EH (cell line): ENCODE measurements around the gene ARFIP1.
A peak's percentile ranks its signal among the peaks of the same experiment; 100 is the strongest.
"Not testable (repeated sequence)": the region's sequence is repeated elsewhere in the genome, so short reads cannot be mapped to it uniquely, and the experiment has no call there.

ENCODE experiments used
- DNase-seq: peaks from one replicate; pipeline ENCODE4 v3.0.0-alpha.2; 2015; ENCODE audit warnings: low read depth

The ARFIP1 gene, protein sequence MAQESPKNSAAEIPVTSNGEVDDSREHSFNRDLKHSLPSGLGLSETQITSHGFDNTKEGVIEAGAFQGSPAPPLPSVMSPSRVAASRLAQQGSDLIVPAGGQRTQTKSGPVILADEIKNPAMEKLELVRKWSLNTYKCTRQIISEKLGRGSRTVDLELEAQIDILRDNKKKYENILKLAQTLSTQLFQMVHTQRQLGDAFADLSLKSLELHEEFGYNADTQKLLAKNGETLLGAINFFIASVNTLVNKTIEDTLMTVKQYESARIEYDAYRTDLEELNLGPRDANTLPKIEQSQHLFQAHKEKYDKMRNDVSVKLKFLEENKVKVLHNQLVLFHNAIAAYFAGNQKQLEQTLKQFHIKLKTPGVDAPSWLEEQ

DNA sequence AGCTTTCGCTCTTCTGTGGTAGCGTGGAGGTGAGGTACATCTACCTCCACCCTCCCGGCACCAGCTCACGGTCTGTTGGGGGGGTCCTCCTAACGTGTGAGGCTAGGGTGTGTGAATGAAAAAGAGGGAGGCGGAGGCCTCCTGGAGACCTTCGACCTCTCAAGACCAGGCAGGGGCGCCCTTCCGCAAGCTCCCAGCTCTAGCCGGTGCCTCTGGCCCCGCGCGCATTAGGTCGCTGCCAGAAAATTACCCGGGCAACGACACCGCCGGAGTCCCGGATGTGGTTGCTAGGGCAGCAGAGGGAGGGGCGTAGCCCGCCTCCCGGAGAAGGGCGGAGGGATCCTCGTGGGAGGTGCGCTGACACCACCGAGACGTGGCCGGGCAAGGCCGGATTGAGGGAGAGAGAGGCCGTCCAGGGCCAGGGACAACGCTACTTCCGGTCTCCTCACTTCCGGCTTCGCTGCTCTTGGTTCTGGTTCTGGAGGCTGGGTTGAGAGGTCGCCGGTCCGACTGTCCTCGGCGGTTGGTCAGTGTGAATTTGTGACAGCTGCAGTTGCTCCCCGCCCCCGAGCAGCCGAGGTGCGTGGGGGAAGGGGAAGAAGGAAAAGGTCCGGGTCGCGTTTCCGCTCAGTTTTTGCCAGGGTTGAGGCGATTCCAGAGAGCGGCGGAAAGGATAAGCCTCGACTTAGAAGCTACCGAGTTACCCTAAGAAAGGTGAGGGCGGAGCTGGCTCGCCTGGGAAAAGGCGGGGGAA is at the start of gene ARFIP1, which contains the start of gene TIGD4:
Gene ARFIP1, plus strand, starts transcription at position 442 of the 754 bp plus-strand sequence. CDS start 49,680 bp downstream, outside the sequence.
Gene TIGD4, minus strand, starts transcription at position 218 of the 754 bp plus-strand sequence. CDS start 8,726 bp downstream, outside the sequence.
- DNase-seq, result peak; percentile 98

DNA sequence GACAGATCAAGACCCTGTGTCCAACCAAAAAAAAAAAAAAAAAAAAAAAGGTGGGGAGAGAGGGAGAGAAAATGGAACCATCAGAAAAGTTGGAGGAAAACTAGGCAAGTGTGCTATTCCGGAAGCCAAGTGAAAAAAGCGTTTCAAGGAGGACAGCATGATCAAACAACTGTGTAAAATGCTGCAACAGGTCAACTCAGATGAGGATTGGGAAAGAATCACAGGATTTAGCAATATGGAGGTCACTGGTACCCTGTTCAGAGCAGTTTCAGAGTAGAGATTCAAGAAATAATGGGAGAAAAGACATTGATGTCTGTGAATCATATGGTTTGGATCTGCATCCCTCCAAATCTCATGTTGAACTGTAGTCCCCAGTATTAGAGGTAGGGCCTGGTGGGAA is 47.8 kb upstream of the ARFIP1 start:
- DNase-seq, result no peak

DNA sequence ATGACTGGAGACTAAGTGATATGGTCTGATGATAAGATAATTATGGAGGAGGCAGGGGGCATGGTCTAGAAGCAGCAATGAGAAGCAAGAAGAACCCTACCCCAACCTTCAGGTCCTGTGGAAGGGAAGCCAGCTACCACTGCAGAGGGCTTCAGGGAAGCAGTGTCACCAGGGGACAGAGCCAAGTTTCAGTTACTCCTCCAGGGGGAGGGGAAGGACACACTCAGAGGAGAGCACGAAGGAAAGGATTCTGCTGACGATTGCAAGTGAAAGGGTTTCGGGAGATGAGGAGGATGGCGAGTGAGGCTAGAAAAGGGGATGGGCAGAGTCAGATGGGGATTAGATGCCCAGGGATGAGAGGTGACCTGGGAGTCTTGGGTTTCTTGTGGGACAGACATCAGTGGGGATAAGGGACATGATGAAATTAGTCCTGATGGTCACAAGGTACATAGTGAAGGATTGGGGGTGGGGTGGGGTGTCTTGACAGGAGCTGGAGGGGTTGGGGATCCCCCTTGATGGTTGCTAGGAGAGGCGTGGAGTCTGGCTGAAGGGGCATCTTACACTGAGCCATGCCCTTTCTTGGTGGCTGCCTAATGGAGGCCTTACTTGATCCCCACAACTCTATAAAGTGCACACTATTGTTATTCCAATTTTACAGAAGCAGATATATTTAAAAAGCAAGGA is 45.6 kb upstream of the ARFIP1 start:
- no peak for DNase-seq

DNA sequence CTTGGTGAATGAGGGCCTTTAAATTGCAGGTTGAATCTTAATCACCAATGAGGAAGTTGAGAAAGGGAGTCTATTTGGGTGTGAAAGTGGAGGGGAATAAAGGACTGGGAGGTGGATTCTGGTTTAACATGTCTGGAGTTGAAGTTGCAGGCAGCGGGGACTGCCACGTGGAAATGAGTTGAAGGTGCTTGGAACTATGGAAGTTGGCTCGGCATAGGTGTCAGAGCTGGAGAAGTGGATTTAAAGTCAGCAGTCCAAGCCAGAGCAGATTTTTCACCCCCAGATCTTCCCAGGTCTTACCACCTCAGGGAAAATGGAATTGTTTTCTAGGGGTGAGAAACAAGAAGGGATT is 45.1 kb upstream of the ARFIP1 start:
- DNase-seq, result no peak

DNA sequence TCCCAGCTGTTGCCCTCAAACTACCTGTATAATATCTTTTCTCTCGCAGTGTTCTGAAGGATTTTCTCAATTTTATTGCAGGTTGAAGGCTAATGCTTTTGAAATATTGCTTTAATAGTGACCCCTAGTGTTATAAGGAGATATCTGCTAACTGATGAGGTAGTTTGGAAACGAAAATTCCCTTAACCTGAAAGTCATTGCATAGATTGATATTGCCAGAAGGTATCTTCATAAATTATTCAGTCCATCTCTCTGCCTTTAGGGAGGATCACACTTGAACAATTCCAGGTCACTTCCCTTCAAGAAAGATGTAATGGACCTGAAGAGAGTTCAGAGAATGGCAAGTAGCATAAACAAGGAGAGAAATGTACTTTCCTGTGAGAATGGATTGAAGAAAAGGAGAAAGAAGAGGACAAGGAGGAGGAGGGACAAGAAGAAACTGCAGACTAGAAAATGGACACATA is 44.3 kb upstream of the ARFIP1 start:
- peak; percentile 26 for DNase-seq

DNA sequence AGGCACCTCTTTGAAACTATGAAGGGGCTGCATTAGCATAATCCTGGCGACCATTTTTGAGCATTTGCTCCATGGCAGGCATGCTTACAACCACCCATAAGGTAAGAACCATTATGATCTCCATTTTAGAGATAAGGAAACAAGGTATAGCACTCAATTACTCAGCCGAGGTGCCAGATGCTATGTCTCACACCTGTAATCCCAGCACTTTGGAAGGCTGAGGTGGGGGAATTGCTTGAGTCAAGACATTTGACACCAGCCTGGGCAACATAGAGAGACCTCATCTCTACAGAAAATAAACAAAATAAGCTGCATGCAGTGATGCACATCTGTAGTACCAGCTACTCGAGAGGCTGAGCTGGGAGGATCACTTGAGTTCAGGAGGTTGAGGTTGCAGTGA is 43.8 kb upstream of the ARFIP1 start:
- no peak for DNase-seq

DNA sequence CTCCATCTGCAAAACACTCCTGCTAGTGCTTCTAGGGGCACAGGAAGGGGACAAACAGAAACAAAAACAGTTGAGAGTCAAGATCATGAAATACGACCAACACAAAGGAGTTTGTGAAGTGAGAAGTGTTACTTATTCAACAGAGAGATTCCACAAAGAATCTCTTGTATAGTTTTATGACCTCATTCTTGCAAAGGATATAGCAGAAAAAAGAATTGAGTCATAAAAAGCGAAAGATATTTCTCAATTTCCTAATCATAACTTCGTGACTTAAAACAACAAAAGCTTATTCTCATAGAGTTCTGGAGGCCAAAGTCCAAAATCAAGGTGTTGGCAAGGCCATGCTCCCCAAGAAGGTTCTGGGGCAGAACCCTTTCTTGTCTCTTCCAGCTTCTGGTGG is 40.9 kb upstream of the ARFIP1 start:
- no peak for DNase-seq

DNA sequence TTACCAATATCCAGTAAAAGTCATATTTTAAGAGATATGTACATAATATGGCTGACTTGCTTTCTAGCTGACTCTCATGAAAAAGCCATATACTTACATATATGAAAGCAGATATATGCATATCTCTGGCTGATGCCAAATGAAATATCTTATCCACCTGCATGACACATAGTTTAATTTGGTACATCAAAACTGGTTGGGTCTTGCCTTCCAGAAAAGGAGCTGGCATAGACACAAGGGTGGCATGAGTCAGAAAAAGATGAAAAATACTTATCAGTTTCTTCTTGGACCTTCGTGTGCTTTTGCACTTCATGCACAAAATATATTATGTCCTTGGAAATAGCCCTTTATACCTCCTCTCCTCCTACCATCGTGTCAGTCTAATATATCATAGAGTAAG is 32.3 kb upstream of the ARFIP1 start:
- no peak for DNase-seq

DNA sequence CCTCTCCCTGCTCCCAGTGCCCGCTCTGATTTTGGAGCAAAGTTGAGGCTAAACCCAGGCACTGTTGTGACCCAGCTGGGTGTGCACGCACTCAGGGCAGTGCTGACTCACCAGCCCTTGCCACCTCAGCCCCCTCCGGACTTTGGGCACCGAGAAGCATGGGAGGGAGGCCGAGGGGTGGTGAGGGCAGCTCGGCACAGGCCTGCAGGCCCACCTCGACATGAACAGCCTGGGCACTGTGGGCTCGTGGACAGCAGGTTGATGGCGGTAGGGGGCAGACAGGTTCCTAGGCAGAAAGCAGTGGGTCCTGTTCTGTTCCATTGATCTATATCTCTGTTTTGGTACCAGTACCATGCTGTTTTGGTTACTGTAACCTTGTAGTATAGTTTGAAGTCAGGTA is 31.1 kb upstream of the ARFIP1 start:
- no peak for DNase-seq

DNA sequence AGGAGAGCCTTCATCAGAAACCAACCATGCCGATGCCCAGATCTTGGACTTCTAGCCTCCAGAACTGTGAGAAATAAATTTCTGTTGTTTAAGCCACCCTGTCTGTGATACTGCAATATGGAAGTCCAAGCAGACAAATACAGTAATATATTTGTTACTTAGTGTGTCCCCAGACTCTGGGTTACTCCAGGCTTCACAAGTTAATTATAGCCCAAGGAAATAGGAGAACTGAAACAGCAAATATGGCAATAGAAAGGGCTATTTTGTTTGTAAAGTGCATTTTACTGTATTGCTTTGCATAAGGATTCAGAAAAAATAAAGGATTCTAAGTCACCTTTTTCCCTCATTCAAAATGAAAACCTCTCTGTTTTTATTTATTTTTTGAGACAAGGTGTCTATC is 16.0 kb upstream of the ARFIP1 start:
- DNase-seq, result no peak

DNA sequence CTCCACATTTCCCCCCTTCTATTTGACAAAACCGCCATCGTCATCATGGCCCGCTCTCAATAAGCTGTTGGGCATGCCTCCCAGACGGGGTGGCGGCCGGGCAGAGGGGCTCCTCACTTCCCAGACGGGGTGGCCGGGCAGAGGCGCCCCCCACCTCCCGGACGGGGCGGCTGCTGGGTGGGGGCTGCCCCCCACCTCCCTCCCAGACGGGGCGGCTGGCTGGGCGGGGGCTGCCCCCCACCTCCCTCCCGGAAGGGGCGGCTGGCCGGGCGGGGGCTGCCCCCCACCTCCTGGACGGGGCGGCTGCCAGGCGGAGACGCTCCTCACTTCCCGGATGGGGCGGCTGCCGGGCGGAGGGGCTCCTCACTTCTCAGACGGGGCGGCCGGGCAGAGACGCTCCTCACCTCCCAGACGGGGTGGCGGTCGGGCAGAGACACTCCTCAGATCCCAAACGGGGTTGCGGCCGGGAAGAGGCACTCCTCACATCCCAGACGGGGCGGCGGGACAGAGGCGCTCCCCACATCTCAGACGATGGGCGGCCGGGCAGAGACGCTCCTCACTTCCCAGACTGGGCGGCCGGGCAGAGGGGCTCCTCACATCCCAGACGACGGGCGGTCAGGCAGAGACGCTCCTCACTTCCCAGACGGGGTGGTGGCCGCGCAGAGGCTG is 14.6 kb upstream of the ARFIP1 start:
- not testable (repeated sequence) for DNase-seq

DNA sequence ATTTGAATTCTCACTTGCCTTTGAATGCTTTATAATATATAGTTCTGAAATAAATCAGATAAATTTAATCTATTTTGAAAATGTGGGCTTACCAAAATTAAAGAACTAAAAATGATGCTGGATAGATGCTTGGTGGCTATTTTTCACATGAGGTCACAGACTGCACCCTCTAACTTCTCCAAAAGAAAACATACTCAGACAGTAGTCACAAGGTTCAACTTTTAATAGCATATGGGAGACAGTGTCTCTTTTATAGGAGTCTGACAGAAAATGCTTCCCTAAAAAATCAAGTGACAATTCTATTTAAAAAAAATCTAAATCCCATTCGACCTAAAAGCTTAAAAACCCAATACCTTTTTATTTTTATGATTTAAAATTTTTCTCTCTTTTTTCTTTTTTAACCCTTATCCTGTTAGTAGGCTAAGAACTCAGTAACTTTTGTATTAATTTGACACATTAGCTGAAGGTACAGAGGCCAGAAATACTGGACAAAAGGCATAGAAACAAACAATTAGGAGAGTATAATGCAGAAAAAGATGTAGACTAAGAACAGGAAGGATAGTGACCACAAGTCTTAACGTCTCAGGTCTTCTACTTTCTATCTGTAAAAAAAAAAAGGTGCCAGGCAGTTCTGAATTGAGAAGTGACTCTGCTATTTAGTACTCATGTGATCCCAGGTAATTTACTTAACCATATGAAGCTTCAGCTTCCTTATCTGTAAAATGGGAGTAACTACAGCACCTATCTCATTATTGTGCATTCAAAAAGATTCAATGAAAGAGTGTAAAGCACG is 7.8 kb upstream of the ARFIP1 start:
- no peak for DNase-seq

DNA sequence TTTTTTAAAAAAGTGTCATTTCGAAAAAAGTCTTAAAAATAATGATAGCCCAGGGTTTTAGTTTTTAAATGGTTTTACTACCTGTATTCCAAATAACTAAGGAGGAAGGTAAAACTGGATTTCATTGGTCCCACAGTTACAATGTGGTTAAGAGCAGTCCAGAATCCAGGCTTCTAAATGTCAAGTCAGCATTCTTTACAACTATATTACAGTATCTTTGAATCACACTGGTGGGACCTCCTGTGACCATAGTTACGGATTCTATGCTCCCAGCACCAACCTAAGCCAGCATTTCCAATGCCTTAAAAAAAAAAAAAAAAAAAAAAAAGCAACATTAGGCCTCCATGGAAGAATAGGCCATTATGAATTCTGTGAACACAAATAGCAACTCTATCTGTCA is 6.4 kb upstream of the ARFIP1 start:
- DNase-seq, result no peak

DNA sequence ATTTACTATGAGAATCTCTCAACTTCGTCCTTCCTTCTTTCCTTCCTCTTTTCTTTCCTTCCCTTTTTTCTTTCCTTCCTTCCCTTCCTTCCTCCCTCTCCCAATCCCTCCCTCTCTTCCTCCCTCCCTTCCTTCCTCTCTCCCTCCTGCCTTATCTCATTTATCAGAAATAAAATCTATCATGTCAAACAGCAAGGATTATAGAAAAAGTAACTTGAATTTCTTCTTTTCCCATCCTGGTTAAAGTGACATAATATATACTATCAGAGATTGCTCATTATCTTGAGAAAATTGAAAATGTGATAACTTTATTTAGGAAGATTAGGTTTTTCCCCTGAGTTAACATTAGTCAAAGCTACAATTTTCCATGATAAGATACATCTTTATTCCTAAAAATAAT is 5.8 kb upstream of the ARFIP1 start:
- no peak for DNase-seq

DNA sequence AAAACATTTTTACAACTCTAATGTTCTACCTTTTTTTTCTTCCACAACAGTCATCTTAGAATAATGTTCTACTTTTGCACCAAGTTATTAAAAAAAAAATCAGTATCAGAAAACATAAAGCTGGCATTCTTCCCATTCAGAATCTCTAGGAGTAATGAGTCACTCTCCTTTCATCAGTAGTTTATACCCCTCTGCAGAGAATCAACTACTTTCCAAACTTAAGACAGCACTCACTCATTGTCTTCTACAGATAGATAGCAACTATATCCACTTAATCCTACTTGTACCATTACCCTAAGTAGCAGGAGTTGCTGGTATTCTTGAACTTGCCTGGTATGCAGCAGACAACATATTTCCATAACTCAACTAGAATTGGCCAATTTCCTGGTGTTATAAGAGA is 3.4 kb upstream of the ARFIP1 start:
- DNase-seq, result no peak

DNA sequence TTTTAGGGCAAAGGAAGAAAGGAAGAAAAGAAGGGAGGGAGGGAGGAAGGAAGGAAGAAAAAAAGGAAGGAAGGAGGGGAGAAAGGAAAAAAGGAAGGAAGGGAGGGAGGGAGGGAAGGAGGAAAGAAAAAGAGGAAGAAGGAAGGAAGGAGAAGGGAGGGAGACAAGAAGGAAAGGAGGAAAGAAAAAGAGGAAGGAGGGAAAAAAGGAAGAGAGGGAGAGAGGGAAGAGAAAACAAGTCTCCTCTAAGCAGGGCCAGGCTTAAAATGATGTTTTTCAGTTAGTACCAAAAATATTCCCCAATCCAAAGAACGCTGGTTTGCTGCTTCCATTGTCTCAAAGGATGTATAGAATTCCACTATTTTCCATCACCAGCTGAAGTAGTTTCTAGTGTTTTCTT is 2.3 kb upstream of the ARFIP1 start:
- DNase-seq, result no peak

DNA sequence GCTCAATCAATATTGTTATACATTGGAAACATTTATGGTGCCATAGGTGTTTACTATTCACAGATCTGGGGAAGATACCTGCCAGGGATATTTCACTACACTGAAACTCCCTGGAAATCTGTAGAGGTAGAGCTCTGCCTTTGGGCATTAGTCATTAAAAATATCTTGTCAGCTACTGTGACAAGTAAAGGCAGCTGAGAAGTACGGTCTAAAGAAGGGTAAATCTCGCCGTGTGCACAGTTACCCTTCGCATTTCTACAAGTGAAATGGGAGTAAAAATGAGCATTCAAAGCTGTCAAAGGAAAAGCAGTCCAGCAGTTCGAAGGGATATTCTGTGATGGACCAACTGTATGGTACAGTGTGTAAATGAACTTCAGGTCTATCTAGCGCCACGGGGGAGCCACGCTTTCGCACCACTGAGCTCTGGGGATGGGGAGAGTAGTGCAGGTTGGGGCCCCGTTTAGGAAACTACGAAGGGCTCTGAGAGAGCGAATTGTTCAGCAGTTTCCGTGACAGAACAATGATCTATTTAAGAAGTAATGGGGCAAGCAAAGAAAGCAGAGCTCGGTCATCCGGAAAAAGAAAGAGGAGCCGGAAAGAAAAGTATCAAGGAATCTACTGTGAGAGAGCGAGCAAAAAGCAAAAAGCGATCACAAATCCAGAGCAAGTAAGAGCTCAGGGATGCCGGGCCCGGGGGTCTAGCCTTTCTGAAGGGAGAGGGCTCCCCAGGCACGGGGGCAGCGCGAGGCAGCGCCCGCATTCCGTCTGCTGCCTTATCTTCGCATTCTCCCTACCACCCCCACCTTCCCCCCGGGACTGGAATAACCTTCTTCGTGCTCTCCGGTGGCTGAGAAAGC is 870 bp upstream of the ARFIP1 start:
- peak; percentile 23 for DNase-seq

DNA sequence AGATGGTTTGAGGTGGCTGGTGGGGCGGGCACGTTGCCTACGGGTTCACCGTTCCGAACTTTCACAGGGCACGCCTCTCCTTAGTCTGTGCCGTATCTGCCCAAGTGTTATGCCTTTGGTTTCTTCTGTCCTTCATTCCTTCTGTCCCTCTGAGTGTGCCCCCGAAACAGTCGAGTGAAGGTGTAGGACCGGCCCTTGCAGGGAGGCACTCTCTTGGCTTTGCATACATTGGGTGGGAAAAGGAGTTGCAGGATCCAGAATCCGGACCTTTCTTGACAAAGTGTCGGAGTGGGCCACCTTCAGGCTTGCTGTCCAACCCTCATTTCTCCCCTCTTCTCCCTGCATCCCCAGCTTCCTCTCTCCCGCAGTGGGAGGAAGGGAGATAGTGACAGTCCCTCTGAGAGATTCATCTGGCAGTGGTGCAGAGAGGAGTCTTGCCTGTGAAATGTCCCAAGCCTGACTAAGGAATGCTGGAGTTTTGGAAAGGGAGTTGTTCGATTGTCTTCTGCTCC is 569 bp downstream of the ARFIP1 start:
- DNase-seq, result peak; percentile 64

DNA sequence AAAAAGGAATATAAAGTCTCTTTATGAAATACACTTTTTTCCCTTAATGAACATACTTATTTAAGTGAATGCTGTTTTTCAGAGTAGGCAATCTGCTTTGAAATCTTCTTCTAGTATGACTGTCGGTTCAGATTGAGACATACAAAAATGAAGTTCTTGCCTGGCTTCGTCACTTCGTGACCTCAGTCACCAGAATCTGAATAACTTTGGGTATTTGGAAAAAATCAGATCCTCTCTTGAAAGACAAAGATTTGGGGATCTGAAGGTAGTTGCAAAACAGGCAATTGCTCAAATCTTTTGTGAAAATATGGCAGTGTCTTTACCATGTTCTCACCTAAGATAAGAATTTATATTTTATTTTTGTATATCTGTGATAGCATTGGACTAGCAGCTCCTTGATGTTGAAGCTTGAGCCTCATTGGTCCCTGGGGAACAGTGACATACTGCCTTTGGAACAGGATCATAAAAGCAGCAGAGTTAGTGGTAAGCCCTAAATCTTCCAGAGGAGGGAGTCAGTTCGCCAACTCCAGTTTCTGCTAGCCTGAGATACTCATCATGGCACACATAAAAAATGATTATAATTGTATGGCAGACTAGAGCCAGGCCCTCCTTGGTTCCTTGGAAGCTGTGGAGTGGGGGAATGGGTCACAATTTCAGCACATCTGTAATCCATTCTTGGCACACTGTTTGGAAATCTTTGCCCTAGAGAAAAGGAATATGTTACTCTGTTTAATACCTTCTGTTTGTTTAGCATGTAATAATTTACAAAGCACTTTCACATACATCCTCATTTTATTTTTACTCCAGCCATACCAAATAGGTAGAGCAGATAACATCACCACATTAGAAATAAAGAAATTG is 5.0 kb downstream of the ARFIP1 start:
- DNase-seq, result peak; percentile 54
